ENCODE data around the gene ARFGEF3.

ARFGEF3 gene

GRCh38 chr6:138339024-138339423 lies 177.3 kb downstream of the ARFGEF3 start:
- TF ChIP-seq CTCF (IDR thresholded peaks at IDR 0.05; ENCODE audit: borderline replicate concordance, insufficient read depth, low read depth, low read length) = no peak
- H3K4me3 ChIP-seq (ENCODE audit: low read depth, low read length) = no peak overlapping the region

- H3K4me3 ChIP-seq (ENCODE audit: low read depth, low read length) = no peak overlapping the region
- no peak for TF ChIP-seq CTCF (IDR thresholded peaks at IDR 0.05; ENCODE audit: borderline replicate concordance, insufficient read depth, low read depth, low read length)
Measured at GRCh38 chr6:138341176-138341575, 179.4 kb downstream of the ARFGEF3 start.

GRCh38 chr6:138343112-138343511 lies 181.4 kb downstream of the ARFGEF3 start:
- no peak overlapping the region for H3K4me3 ChIP-seq (ENCODE audit: low read depth, low read length)

GRCh38 chr6:138345565-138346285 lies 184.0 kb downstream of the ARFGEF3 start:
- TF ChIP-seq CTCF (IDR thresholded peaks at IDR 0.05; ENCODE audit: borderline replicate concordance, insufficient read depth, low read depth, low read length) = no peak
- no peak overlapping the region for H3K4me3 ChIP-seq (ENCODE audit: low read depth, low read length)

More at GRCh38 chr6:138343112-138343511, 181.4 kb downstream of the ARFGEF3 start:
- TF ChIP-seq CTCF (IDR thresholded peaks at IDR 0.05; ENCODE audit: borderline replicate concordance, insufficient read depth, low read depth, low read length) = no peak

GRCh38 chr6:138346302-138347195 lies 184.8 kb downstream of the ARFGEF3 start:
- H3K4me3 ChIP-seq (ENCODE audit: low read depth, low read length) = no peak overlapping the region
- TF ChIP-seq CTCF (IDR thresholded peaks at IDR 0.05; ENCODE audit: borderline replicate concordance, insufficient read depth, low read depth, low read length) = no peak

GRCh38 chr6:138347864-138348263 lies 186.1 kb downstream of the ARFGEF3 start:
- no peak for TF ChIP-seq CTCF (IDR thresholded peaks at IDR 0.05; ENCODE audit: borderline replicate concordance, insufficient read depth, low read depth, low read length)
- H3K4me3 ChIP-seq (ENCODE audit: low read depth, low read length) = no peak overlapping the region

Measured in GM12875 (cell line).